SK-N-SH treated with all-trans-retinoic acid at 6 μM for 48 hours (cell line): ENCODE data around the gene RBFOX1.

ENCODE experiments used
- ATAC-seq: fragments of 200-7000 bp; cut with Tn5 transposase; 3 replicates; pipeline ENCODE4 v1.9.1; 2020; ENCODE audit warnings: mild to moderate bottlenecking, moderate library complexity
- ARNTL ChIP-seq: fragments of 450-650 bp; formaldehyde crosslinking; IDR thresholded peaks from 2 replicates; pipeline ENCODE4 v1.5.0; 2020; ENCODE audit warnings: low read depth, mild to moderate bottlenecking, moderate library complexity, borderline replicate concordance
- BACH2 ChIP-seq: fragments of 250-450 bp; sonication (Bioruptor Pico); IDR thresholded peaks from 2 replicates; pipeline ENCODE4 v1.9.0; 2021; ENCODE audit warnings: mild to moderate bottlenecking, borderline replicate concordance
- GLIS3 ChIP-seq: fragments of 250-450 bp; sonication (Bioruptor Pico); IDR thresholded peaks from 2 replicates; pipeline ENCODE4 v1.5.0; 2020; ENCODE audit warnings: mild to moderate bottlenecking, moderate library complexity
- ISL1 ChIP-seq: fragments of 250-450 bp; sonication (Bioruptor Pico); IDR thresholded peaks from 2 replicates; pipeline ENCODE4 v2.1.2; 2022; ENCODE audit warnings: mild to moderate bottlenecking, moderate library complexity
- OSR1 ChIP-seq: fragments of 250-450 bp; sonication (Bioruptor Pico); IDR thresholded peaks from 2 replicates; pipeline ENCODE4 v1.8.0; 2022; ENCODE audit warnings: moderate library complexity, mild to moderate bottlenecking, inconsistent platforms
- PPARA ChIP-seq: fragments of 250-450 bp; sonication (Bioruptor Pico); IDR thresholded peaks from 2 replicates; pipeline ENCODE4 v1.5.0; 2020; ENCODE audit warnings: mild to moderate bottlenecking, borderline replicate concordance
- RARB ChIP-seq: fragments of 250-450 bp; sonication (Bioruptor Pico); IDR thresholded peaks from 2 replicates; pipeline ENCODE4 v1.8.0; 2021; ENCODE audit warnings: mild to moderate bottlenecking, moderate library complexity
- SNAI2 ChIP-seq: fragments of 250-450 bp; sonication (Bioruptor Pico); IDR thresholded peaks from 2 replicates; pipeline ENCODE4 v1.5.0; 2020; ENCODE audit warnings: mild to moderate bottlenecking, moderate library complexity
- TOX ChIP-seq: fragments of 250-450 bp; sonication (Bioruptor Pico); IDR thresholded peaks from 2 replicates; pipeline ENCODE4 v1.8.0; 2021; ENCODE audit warnings: mild to moderate bottlenecking, moderate library complexity, borderline replicate concordance
- ZC3H10 ChIP-seq: fragments of 250-450 bp; sonication (Bioruptor Pico); IDR thresholded peaks from 2 replicates; pipeline ENCODE4 v1.5.1; 2021; ENCODE audit warnings: mild to moderate bottlenecking, moderate library complexity
- ZFP3 ChIP-seq: fragments of 250-450 bp; sonication (Bioruptor Pico); IDR thresholded peaks from 2 replicates; pipeline ENCODE4 v1.5.0; 2020; ENCODE audit warnings: mild to moderate bottlenecking, moderate library complexity
- ZFP30 ChIP-seq: fragments of 450-650 bp; formaldehyde crosslinking; IDR thresholded peaks from 2 replicates; pipeline ENCODE4 v1.5.0; 2022; ENCODE audit warnings: mild to moderate bottlenecking, moderate library complexity
- ZNF70 ChIP-seq: fragments of 450-650 bp; formaldehyde crosslinking; IDR thresholded peaks from 2 replicates; pipeline ENCODE4 v1.5.0; 2020; ENCODE audit warnings: mild to moderate bottlenecking, moderate library complexity
- ZNF8 ChIP-seq: fragments of 450-650 bp; formaldehyde crosslinking; IDR thresholded peaks from 2 replicates; pipeline ENCODE4 v1.5.0; 2020; ENCODE audit warnings: mild to moderate bottlenecking, moderate library complexity
- TF ChIP-seq, protein P1 (sequence below): fragments of 250-450 bp; sonication (Bioruptor Pico); IDR thresholded peaks from 2 replicates; pipeline ENCODE4 v1.8.0; 2021; ENCODE audit warnings: low read depth, mild to moderate bottlenecking, moderate library complexity, borderline replicate concordance
- TF ChIP-seq, protein P2 (sequence below): fragments of 250-450 bp; sonication (Bioruptor Pico); IDR thresholded peaks from 2 replicates; pipeline ENCODE4 v1.8.0; 2020; ENCODE audit warnings: mild to moderate bottlenecking, moderate library complexity, borderline replicate concordance
- TF ChIP-seq, protein P3 (sequence below): fragments of 250-450 bp; sonication (Bioruptor Pico); IDR thresholded peaks from 2 replicates; pipeline ENCODE4 v1.5.1; 2020; ENCODE audit warnings: low read depth, mild to moderate bottlenecking, moderate library complexity
- TF ChIP-seq, protein P4 (sequence below): fragments of 250-450 bp; sonication (Bioruptor Pico); IDR thresholded peaks from 2 replicates; pipeline ENCODE4 v1.5.1; 2021; ENCODE audit warnings: mild to moderate bottlenecking, moderate library complexity
- TF ChIP-seq, protein P5 (sequence below): fragments of 250-450 bp; sonication (Bioruptor Pico); IDR thresholded peaks from 2 replicates; pipeline ENCODE4 v1.5.0; 2020; ENCODE audit warnings: mild to moderate bottlenecking, moderate library complexity

The RBFOX1 gene

DNA sequence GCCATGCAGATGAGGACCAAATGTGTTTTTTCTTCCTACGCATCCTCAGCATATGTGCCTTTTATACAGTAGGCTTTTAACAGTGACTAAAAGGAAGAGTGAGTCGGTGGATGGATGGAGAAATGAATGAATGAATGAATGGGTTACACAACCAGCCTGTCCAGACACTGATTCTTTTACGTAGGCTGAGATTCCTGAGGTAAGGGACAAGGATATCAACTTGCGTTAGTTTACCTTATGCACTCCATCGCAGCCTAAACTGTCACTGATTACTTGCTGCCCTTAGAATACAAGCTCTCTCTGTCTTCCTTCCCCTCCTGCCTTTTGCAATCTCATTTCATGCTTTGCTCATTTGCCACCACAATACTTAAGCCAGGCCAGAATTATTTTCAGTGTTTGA lies 59.0 kb downstream of the RBFOX1 start (continued):
- TF ChIP-seq ARNTL (CRISPR knock-in tag): no peak
- TF ChIP-seq, protein P1, sequence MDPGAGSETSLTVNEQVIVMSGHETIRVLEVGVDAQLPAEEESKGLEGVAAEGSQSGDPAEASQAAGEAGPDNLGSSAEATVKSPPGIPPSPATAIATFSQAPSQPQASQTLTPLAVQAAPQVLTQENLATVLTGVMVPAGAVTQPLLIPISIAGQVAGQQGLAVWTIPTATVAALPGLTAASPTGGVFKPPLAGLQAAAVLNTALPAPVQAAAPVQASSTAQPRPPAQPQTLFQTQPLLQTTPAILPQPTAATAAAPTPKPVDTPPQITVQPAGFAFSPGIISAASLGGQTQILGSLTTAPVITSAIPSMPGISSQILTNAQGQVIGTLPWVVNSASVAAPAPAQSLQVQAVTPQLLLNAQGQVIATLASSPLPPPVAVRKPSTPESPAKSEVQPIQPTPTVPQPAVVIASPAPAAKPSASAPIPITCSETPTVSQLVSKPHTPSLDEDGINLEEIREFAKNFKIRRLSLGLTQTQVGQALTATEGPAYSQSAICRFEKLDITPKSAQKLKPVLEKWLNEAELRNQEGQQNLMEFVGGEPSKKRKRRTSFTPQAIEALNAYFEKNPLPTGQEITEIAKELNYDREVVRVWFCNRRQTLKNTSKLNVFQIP (CRISPR knock-in tag): no peak
- no peak for TF ChIP-seq OSR1 (CRISPR knock-in tag)
- no peak for TF ChIP-seq SNAI2 (CRISPR knock-in tag)
- no peak for TF ChIP-seq ZNF70 (CRISPR knock-in tag)
- TF ChIP-seq, protein P2, sequence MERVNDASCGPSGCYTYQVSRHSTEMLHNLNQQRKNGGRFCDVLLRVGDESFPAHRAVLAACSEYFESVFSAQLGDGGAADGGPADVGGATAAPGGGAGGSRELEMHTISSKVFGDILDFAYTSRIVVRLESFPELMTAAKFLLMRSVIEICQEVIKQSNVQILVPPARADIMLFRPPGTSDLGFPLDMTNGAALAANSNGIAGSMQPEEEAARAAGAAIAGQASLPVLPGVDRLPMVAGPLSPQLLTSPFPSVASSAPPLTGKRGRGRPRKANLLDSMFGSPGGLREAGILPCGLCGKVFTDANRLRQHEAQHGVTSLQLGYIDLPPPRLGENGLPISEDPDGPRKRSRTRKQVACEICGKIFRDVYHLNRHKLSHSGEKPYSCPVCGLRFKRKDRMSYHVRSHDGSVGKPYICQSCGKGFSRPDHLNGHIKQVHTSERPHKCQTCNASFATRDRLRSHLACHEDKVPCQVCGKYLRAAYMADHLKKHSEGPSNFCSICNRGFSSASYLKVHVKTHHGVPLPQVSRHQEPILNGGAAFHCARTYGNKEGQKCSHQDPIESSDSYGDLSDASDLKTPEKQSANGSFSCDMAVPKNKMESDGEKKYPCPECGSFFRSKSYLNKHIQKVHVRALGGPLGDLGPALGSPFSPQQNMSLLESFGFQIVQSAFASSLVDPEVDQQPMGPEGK (CRISPR knock-in tag): no peak

DNA sequence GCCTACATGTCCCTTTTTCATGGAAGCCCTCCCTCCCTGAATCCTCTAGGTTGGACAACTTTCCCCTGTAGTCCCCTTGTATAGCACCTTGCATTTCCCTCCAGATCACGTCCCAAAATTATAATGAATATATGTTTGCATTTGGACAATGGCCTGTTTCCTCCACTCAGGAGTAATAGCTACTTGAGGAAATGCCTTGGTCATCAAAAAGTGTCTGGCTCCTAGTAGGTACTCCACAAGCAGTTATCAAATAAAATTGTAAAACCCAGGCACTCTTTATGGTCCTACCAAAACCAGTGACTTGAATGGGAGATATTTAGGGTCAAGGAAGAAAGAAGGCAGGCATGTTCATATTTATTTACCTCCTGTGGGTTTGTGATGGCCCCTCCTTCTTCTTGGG lies 59.6 kb downstream of the RBFOX1 start:
- no peak for ATAC-seq

DNA sequence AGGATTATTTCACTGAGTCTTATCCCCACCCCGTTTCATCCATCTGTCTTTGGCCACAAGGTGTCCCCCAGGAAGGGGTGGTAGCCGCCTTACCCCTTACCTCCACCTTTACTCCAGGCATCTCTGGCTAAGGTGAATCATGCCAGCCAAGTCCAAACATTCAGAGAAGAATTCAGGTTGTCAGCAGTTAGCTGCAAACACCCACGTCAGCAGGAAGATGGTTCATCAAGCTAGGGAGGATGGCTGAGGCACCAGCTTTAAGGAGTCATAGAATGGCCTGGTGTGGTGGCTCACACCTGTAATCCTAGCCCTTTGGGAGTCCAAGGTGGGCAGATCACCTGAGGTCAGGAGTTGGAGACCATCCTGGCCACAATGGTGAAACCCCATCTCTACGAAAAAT lies 61.0 kb downstream of the RBFOX1 start:
- TF ChIP-seq ZC3H10 (CRISPR knock-in tag): no peak
- no peak for TF ChIP-seq ISL1

More for the DNA sequence above, 59.6 kb downstream of the RBFOX1 start:
- TF ChIP-seq ZNF70 (CRISPR knock-in tag): no peak
- TF ChIP-seq, protein P3, sequence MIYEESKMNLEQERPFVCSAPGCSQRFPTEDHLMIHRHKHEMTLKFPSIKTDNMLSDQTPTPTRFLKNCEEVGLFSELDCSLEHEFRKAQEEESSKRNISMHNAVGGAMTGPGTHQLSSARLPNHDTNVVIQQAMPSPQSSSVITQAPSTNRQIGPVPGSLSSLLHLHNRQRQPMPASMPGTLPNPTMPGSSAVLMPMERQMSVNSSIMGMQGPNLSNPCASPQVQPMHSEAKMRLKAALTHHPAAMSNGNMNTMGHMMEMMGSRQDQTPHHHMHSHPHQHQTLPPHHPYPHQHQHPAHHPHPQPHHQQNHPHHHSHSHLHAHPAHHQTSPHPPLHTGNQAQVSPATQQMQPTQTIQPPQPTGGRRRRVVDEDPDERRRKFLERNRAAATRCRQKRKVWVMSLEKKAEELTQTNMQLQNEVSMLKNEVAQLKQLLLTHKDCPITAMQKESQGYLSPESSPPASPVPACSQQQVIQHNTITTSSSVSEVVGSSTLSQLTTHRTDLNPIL (CRISPR knock-in tag): no peak
- no peak for TF ChIP-seq PPARA
- TF ChIP-seq, protein P4, sequence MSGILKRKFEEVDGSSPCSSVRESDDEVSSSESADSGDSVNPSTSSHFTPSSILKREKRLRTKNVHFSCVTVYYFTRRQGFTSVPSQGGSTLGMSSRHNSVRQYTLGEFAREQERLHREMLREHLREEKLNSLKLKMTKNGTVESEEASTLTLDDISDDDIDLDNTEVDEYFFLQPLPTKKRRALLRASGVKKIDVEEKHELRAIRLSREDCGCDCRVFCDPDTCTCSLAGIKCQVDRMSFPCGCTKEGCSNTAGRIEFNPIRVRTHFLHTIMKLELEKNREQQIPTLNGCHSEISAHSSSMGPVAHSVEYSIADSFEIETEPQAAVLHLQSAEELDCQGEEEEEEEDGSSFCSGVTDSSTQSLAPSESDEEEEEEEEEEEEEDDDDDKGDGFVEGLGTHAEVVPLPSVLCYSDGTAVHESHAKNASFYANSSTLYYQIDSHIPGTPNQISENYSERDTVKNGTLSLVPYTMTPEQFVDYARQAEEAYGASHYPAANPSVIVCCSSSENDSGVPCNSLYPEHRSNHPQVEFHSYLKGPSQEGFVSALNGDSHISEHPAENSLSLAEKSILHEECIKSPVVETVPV (CRISPR knock-in tag): no peak
- TF ChIP-seq ZFP30 (CRISPR knock-in tag): no peak
- no peak for TF ChIP-seq TOX (CRISPR knock-in tag)
- TF ChIP-seq ZNF8 (CRISPR knock-in tag): no peak
- no peak for TF ChIP-seq SNAI2 (CRISPR knock-in tag)
- no peak for TF ChIP-seq ISL1
- TF ChIP-seq, protein P2 (CRISPR knock-in tag): no peak
- TF ChIP-seq RARB: no peak
- TF ChIP-seq ZFP3: no peak
- TF ChIP-seq, protein P5, sequence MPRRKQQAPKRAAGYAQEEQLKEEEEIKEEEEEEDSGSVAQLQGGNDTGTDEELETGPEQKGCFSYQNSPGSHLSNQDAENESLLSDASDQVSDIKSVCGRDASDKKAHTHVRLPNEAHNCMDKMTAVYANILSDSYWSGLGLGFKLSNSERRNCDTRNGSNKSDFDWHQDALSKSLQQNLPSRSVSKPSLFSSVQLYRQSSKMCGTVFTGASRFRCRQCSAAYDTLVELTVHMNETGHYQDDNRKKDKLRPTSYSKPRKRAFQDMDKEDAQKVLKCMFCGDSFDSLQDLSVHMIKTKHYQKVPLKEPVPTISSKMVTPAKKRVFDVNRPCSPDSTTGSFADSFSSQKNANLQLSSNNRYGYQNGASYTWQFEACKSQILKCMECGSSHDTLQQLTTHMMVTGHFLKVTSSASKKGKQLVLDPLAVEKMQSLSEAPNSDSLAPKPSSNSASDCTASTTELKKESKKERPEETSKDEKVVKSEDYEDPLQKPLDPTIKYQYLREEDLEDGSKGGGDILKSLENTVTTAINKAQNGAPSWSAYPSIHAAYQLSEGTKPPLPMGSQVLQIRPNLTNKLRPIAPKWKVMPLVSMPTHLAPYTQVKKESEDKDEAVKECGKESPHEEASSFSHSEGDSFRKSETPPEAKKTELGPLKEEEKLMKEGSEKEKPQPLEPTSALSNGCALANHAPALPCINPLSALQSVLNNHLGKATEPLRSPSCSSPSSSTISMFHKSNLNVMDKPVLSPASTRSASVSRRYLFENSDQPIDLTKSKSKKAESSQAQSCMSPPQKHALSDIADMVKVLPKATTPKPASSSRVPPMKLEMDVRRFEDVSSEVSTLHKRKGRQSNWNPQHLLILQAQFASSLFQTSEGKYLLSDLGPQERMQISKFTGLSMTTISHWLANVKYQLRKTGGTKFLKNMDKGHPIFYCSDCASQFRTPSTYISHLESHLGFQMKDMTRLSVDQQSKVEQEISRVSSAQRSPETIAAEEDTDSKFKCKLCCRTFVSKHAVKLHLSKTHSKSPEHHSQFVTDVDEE (CRISPR knock-in tag): no peak
- TF ChIP-seq OSR1 (CRISPR knock-in tag): no peak
- no peak for TF ChIP-seq ZC3H10 (CRISPR knock-in tag)
- TF ChIP-seq GLIS3 (CRISPR knock-in tag): no peak
- no peak for TF ChIP-seq BACH2

More for the DNA sequence above, 61.0 kb downstream of the RBFOX1 start:
- ATAC-seq: no peak
